ENCODE results near the gene SPRYD3.

- no peak for TF ChIP-seq CTCF (IDR thresholded peaks at IDR 0.05; ENCODE audit: insufficient read depth, low read depth, low read length)
- no peak for TF ChIP-seq EZH2 (IDR thresholded peaks at IDR 0.05; ENCODE audit: insufficient read depth, low read length)
These were observed 2.7 kb downstream of the SPRYD3 start for GRCh38 chr12:53076461-53076860.

Data from astrocyte (in vitro differentiated cells and primary cell).